ENCODE measurements around the gene TRIM17. TPM values are rescaled to one million over a fixed set of nuclear protein-coding genes. Genes with fewer than 3 reads are reported as not detected.

TRIM17 gene
- total RNA-seq, 1 donor from 2014 or later = 1.3 TPM

DNA sequence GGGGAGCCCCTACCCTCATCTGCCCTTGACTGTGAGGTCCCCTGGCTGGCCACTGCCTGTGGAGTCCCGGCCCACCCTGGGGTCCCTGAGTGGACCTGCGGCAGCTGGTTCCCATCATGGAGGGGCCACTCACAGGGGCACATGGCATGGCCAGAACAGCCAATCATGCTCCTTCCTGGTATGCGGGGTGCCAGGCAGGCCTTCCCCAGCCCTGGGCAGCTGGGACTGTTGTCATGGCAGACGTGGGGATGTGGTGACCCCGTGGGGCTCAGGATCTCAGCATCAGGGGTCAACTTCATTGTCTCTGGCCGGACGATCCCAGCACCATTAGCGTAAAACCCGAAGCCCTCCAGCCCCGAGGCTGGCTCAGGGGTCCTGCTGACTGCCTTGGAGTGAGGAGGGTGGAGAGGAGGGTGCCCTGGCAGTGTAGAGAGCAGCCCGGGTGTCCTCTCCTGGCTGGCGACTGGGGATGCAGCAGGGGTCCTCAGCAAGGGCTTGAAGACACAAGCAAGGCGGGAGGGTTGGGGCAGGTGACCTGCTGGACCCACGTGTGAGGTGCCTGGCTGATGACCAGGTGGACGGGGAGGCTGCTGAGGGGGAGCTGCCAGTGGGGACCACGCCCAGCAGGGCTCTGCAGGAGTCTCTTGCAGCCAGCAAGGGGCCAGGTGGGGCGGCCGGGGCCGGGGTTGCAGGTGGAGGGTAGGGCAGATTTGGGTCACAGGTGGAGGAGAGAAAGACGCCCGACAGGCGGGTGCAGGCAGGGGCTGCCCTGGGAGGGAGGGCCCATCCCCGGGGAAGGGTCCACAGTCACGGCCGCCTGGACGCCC lies 55.1 kb downstream of the TRIM17 start:
- no peak overlapping the region for H3K4me3 Mint-ChIP-seq (ENCODE audit: unreplicated experiment)
- no peak for DNase-seq (ENCODE audit: extremely low spot score, unreplicated experiment)
- H3K27me3 Mint-ChIP-seq (ENCODE audit: unreplicated experiment) = no peaks in the 10 kb centered on the region
- no peaks in the 10 kb centered on the region for H3K36me3 Mint-ChIP-seq (ENCODE audit: unreplicated experiment)
- no peak for TF ChIP-seq CTCF (IDR thresholded peaks at IDR 0.05)
- peaks cover 7% of the 10 kb centered on the region for H3K4me1 Mint-ChIP-seq (ENCODE audit: unreplicated experiment)
- no peak overlapping the region for H3K27ac Mint-ChIP-seq (ENCODE audit: unreplicated experiment)
- H3K9me3 Mint-ChIP-seq (ENCODE audit: unreplicated experiment) = no peaks in the 10 kb centered on the region

GRCh38 chr1:228360533-228361313 lies 55.9 kb downstream of the TRIM17 start:
- H3K4me3 Mint-ChIP-seq (ENCODE audit: unreplicated experiment) = no peak overlapping the region
- TF ChIP-seq CTCF (IDR thresholded peaks at IDR 0.05) = no peak
- no peaks in the 10 kb centered on the region for H3K9me3 Mint-ChIP-seq (ENCODE audit: unreplicated experiment)
- no peak for DNase-seq (ENCODE audit: extremely low spot score, unreplicated experiment)
- H3K27ac Mint-ChIP-seq (ENCODE audit: unreplicated experiment) = no peak overlapping the region
- peaks cover 7% of the 10 kb centered on the region for H3K4me1 Mint-ChIP-seq (ENCODE audit: unreplicated experiment)
- H3K36me3 Mint-ChIP-seq (ENCODE audit: unreplicated experiment) = no peaks in the 10 kb centered on the region
- no peaks in the 10 kb centered on the region for H3K27me3 Mint-ChIP-seq (ENCODE audit: unreplicated experiment)

DNA sequence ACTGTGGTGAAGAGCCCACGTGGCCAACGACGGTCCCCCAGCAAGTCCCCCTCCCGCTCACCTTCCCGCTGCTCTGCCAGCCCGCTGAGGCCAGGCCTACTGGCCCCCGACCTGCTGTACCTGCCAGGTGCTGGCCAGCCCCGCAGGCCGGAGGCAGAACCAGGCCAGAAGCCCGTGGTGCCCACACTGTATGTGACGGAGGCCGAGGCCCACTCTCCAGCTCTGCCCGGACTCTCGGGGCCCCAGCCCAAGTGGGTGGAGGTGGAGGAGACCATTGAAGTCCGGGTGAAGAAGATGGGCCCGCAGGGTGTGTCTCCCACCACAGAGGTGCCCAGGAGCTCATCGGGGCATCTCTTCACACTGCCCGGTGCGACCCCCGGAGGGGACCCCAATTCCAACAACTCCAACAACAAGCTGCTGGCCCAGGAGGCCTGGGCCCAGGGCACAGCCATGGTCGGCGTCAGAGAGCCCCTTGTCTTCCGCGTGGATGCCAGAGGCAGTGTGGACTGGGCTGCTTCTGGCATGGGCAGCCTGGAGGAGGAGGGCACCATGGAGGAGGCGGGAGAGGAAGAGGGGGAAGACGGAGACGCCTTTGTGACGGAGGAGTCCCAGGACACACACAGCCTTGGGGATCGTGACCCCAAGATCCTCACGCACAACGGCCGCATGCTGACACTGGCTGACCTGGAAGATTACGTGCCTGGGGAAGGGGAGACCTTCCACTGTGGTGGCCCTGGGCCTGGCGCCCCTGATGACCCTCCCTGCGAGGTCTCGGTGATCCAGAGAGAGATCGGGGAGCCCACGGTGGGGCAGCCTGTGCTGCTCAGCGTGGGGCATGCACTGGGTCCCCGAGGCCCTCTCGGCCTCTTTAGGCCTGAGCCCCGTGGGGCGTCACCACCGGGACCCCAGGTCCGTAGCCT lies 56.8 kb downstream of the TRIM17 start:
- no peak overlapping the region for H3K4me3 Mint-ChIP-seq (ENCODE audit: unreplicated experiment)
- no peak for TF ChIP-seq CTCF (IDR thresholded peaks at IDR 0.05)
- H3K27ac Mint-ChIP-seq (ENCODE audit: unreplicated experiment) = no peak overlapping the region
- H3K9me3 Mint-ChIP-seq (ENCODE audit: unreplicated experiment) = no peaks in the 10 kb centered on the region
- H3K4me1 Mint-ChIP-seq (ENCODE audit: unreplicated experiment) = peaks cover 7% of the 10 kb centered on the region
- no peak for DNase-seq (ENCODE audit: extremely low spot score, unreplicated experiment)
- H3K27me3 Mint-ChIP-seq (ENCODE audit: unreplicated experiment) = no peaks in the 10 kb centered on the region
- no peaks in the 10 kb centered on the region for H3K36me3 Mint-ChIP-seq (ENCODE audit: unreplicated experiment)

DNA sequence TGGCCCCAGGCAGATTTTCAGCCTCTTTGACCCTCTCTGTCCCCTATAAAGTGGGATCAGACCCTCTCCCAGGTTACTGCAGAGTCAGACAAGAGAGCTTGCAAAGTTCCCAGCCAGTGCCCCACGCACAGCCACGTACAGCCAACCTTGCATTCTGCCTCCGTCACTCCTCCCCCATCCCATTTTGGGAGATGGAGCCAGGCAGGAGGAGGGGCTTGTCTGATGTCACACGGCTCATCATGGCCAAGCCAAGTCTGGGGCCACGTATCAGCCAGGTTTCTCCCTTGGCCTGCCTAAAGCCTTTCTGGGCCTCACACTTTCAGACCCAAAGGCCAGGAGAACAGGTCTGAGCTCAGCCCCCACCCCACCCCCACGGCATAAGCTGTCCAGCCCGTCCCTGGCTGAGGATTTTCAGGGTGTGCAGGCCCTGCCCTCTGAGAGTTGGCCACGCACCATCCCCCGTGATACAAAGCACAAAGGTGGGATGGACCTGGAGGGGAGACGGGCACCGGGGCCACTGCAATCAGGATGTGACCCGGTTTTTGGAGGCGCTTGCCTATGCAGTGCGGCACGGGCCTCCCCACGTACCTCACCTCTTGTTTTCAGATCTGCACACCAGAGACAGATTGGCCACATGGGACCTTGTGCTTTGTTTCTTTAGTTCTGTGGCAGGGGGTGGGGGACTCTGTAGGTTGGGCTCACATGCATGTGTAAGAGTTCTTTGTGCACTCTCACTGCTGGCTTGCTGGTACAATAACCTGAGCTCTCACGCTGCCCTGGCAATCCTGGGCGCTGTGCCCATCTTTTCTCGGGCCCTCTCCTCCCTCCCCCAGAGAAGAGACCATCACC lies 57.7 kb downstream of the TRIM17 start:
- H3K27me3 Mint-ChIP-seq (ENCODE audit: unreplicated experiment) = no peaks in the 10 kb centered on the region
- no peak overlapping the region for H3K27ac Mint-ChIP-seq (ENCODE audit: unreplicated experiment)
- DNase-seq (ENCODE audit: extremely low spot score, unreplicated experiment) = no peak
- H3K9me3 Mint-ChIP-seq (ENCODE audit: unreplicated experiment) = no peaks in the 10 kb centered on the region
- H3K4me3 Mint-ChIP-seq (ENCODE audit: unreplicated experiment) = no peak overlapping the region
- no peak for TF ChIP-seq CTCF (IDR thresholded peaks at IDR 0.05)
- H3K4me1 Mint-ChIP-seq (ENCODE audit: unreplicated experiment) = peaks cover 7% of the 10 kb centered on the region
- H3K36me3 Mint-ChIP-seq (ENCODE audit: unreplicated experiment) = no peaks in the 10 kb centered on the region
